ENCODE results near the gene DYDC1. TPM values are rescaled to one million over a fixed set of nuclear protein-coding genes. Genes with fewer than 3 reads are reported as not detected.
"Not testable (repeated sequence)": the region's sequence is repeated elsewhere in the genome, so short reads cannot be mapped to it uniquely, and the experiment has no call there.

The DYDC1 gene
- total and polyA plus RNA-seq, 4 donors = 0.23 TPM; not detected in 3

GRCh38 chr10:80313523-80313922, 43.0 kb downstream of the DYDC1 start:
- WGBS = 92% methylated on average over 5 of the region's 5 CpGs
- TF ChIP-seq TAF1 (conservative IDR thresholded peaks at IDR 0.05) = no peak
- no peak for TF ChIP-seq JUND (IDR thresholded peaks at IDR 0.05)
- no peak for TF ChIP-seq GABPA (IDR thresholded peaks at IDR 0.05 in 1 of 2, conservative IDR thresholded peaks at IDR 0.05 in 1 of 2)
- no peak for TF ChIP-seq SP1 (IDR thresholded peaks at IDR 0.05)
- TF ChIP-seq ATF3 (IDR thresholded peaks at IDR 0.05) = no peak
- TF ChIP-seq EGR1 (IDR thresholded peaks at IDR 0.05; ENCODE audit: low read depth in 2 of 2) = no peak
- no peak for TF ChIP-seq HNF4G (IDR thresholded peaks at IDR 0.05)
- no peak for TF ChIP-seq FOXA2 (IDR thresholded peaks at IDR 0.05)
- TF ChIP-seq REST (IDR thresholded peaks at IDR 0.05) = no peak
- TF ChIP-seq ZBTB33 (IDR thresholded peaks at IDR 0.05) = no peak
- no peak for TF ChIP-seq MAX (IDR thresholded peaks at IDR 0.05)
- TF ChIP-seq CTCF (IDR thresholded peaks at IDR 0.05; ENCODE audit: low read depth, low read length, missing input control) = no peak
- TF ChIP-seq NR2F2 (IDR thresholded peaks at IDR 0.05) = no peak
- no peak for TF ChIP-seq RXRA (IDR thresholded peaks at IDR 0.05)
- H3K9me3 ChIP-seq (ENCODE audit: control insufficient read depth in 4 of 4, low read length in 3 of 4) = peaks cover 0 to 2% (median 0%) of the 10 kb centered on the region in 4 donors

GRCh38 chr10:80305989-80306388, 50.6 kb downstream of the DYDC1 start:
- WGBS = 91% methylated on average over 3 of the region's 3 CpGs
- not testable (repeated sequence) for H3K27me3 ChIP-seq (ENCODE audit: control insufficient read depth in 4 of 4, insufficient read depth in 4 of 4, low read length in 3 of 4); H3K4me1 ChIP-seq (ENCODE audit: control insufficient read depth in 4 of 4, insufficient read depth in 4 of 4, low read length in 3 of 4); DNase-seq (ENCODE audit: low spot score); H3K9me3 ChIP-seq (ENCODE audit: control insufficient read depth in 4 of 4, low read length in 3 of 4); H3K4me3 ChIP-seq (ENCODE audit: low read depth in 1 of 3, low read length in 3 of 3); H3K27ac ChIP-seq (ENCODE audit: low read depth in 1 of 2, low read length in 2 of 2); H3K9ac ChIP-seq (ENCODE audit: low read depth in 1 of 2, low read length in 2 of 2); H3K36me3 ChIP-seq (ENCODE audit: control insufficient read depth in 4 of 4, insufficient read depth in 3 of 4, low read depth in 1 of 4, low read length in 3 of 4)

More at GRCh38 chr10:80313523-80313922, 43.0 kb downstream of the DYDC1 start:
- no peaks in the 10 kb centered on the region for H3K27me3 ChIP-seq (ENCODE audit: control insufficient read depth in 4 of 4, insufficient read depth in 4 of 4, low read length in 3 of 4)
- H3K9ac ChIP-seq (ENCODE audit: low read depth in 1 of 2, low read length in 2 of 2) = no peak overlapping the region
- H3K4me1 ChIP-seq (ENCODE audit: control insufficient read depth in 4 of 4, insufficient read depth in 4 of 4, low read length in 3 of 4) = peaks cover 0 to 4% (median 1%) of the 10 kb centered on the region in 4 donors
- H3K27ac ChIP-seq (ENCODE audit: low read depth in 1 of 2, low read length in 2 of 2) = no peak overlapping the region
- no peak overlapping the region for H3K4me3 ChIP-seq (ENCODE audit: low read depth in 1 of 3, low read length in 3 of 3)
- DNase-seq (ENCODE audit: low spot score) = no peak
- H3K36me3 ChIP-seq (ENCODE audit: control insufficient read depth in 4 of 4, insufficient read depth in 3 of 4, low read depth in 1 of 4, low read length in 3 of 4) = no peaks in the 10 kb centered on the region
